G401 (cell line): ENCODE results near the gene ZNF710. TPM values are rescaled to one million over a fixed set of nuclear protein-coding genes. Genes with fewer than 3 reads are reported as not detected.
"Not testable (repeated sequence)": the region's sequence is repeated elsewhere in the genome, so short reads cannot be mapped to it uniquely, and the experiment has no call there.

Experiments
- DNase-seq: peaks from one replicate; pipeline ENCODE4 v3.0.0-alpha.2; 2015; ENCODE audit warnings: low spot score
- in situ Hi-C: cut with HindIII; loops from 2 replicates; pipeline ENCODE4 v1.10.0; 2016; ENCODE audit warnings: low sequenced_read_pairs, mixed read lengths
- total RNA-seq: library from RNA; depleted of rRNA; stranded (reverse); fragments of >200 nt; shearing (Covaris generic); gene quantifications from 2 replicates; pipeline ENCODE4 v1.2.3, GENCODE V29; 2014

ZNF710 gene
- total RNA-seq, 1 experiment from 2014 or later = 9.0 TPM

DNA sequence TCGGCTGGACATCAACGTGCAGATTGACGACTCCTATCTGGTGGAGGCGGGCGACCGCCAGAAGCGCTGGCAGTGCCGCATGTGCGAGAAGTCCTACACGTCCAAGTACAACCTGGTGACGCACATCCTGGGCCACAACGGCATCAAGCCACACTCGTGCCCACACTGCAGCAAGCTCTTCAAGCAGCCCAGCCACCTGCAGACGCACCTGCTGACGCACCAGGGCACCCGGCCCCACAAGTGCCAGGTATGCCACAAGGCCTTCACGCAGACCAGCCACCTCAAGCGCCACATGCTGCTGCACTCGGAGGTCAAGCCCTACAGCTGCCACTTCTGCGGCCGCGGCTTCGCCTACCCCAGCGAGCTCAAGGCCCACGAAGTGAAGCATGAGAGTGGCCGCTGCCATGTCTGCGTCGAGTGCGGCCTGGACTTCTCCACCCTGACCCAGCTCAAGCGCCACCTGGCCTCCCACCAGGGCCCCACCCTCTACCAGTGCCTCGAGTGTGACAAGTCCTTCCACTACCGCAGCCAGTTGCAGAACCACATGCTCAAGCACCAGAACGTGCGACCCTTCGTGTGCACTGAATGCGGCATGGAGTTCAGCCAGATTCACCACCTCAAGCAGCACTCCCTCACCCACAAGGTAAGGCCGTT, 67.0 kb downstream of the ZNF710 start:
- in situ Hi-C loops = no loop called here

DNA sequence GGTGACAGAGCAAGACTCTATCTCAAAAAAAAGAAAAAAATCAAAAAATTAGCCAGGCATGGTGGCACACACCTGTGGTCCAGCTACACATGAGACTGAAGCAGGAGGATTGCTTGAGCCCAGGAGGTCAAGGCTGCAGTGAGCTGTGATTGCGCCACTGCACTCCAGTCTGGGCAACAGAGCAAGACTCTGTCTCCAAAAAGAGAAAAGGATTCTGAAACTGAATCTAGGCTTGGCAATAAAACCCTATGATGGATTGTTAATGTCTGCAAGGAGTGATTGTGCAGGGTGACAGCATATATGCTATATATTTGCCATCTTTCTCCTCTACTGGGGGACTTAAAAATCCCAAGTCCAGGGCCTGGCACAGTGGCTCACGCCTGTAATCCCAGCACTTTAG, 69.5 kb downstream of the ZNF710 start:
- DNase-seq, in situ Hi-C loops: not testable (repeated sequence)

More for the DNA sequence above, 67.0 kb downstream of the ZNF710 start:
- DNase-seq = no peak

DNA sequence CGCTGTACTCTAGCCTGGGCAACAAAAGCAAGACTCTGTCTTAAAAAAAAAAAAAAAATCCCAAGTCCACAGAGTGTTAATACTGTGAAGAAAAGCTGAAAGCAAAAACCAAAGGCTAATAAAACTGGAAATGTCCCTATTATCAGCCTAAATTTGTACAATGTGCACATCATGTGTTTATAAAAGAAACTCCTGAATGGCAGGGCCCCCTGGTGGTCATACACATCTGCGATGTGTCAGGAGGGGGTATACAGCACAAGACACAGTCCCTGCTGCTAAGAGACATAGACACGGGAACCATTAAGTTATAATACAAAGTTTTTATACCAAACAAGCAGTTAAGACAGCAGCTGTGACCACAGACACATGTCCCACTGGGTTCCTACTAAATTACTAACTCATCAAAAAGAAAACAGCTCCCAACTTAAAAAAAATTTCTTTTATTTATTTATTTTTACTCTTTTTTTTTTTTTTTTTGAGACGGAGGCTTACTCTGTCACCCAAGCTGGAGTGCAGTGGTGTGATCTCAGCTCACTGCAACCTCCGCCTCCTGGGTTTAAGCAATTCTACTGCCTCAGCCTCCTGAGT, 70.2 kb downstream of the ZNF710 start:
- peak; percentile 60 for DNase-seq
- in situ Hi-C loops = no loop called here

DNA sequence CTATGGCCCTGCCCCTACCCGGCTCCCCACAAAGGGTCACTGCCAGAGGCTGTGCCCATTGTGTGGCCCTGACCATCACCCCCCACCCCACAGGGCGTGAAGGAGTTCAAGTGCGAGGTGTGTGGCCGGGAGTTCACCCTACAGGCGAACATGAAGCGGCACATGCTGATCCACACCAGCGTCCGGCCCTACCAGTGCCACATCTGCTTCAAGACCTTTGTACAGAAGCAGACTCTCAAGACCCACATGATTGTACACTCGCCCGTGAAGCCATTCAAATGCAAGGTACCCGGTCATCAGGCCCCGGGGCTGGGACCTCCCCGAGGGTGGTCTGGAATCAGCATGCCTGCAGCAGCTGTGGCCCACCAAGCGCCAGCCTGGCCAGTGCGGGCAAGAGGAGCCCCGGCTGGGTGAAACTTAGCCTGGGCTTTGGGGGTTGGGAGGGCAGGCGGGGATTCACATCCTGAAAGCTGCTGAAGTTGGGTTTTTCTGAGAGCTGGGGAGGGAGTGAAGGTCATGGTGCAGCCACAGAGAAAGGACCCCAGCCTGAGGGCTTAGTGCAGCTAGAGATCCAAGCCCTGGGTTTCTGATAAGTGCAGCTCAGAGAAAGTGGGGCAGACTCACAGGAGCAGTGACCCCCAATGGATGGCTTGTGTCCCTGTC, 72.0 kb downstream of the ZNF710 start:
- in situ Hi-C loops = no loop called here
- DNase-seq = no peak

DNA sequence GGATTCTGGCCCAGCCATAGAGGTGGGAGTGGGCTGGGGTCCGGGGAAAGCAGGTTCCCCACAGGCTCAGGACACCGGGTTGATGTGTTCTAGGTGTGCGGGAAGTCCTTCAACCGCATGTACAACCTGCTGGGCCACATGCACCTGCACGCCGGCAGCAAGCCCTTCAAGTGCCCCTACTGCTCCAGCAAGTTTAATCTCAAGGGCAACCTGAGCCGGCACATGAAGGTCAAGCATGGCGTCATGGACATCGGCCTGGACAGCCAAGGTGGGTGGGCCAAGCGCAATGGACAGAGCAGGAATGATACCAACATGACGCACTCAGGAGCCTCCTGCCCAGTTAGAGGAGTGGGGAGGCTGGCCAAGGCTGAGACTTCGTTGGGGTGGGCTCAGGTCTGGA, 72.9 kb downstream of the ZNF710 start:
- in situ Hi-C loops = no loop called here
- DNase-seq = no peak

DNA sequence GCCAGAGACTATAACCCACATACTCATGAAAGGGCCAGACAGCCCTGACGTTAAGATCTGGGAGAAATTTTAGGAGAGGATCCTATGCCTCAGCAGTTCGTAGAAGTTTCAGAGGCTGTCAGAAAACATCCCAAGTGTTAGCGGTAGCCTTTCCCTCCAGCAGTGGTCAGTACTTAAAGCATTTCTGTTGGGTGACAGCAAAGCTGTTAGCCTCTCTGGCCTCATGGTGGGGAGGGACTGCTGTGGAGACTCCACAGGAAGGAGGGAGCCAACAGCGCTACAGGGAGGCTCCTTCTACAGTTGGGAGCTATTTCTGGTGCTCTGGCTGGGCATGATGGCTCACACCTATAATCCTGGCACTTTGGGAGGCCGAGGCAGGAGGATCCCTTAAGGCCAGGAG, 73.8 kb downstream of the ZNF710 start:
- in situ Hi-C loops = no loop called here

DNA sequence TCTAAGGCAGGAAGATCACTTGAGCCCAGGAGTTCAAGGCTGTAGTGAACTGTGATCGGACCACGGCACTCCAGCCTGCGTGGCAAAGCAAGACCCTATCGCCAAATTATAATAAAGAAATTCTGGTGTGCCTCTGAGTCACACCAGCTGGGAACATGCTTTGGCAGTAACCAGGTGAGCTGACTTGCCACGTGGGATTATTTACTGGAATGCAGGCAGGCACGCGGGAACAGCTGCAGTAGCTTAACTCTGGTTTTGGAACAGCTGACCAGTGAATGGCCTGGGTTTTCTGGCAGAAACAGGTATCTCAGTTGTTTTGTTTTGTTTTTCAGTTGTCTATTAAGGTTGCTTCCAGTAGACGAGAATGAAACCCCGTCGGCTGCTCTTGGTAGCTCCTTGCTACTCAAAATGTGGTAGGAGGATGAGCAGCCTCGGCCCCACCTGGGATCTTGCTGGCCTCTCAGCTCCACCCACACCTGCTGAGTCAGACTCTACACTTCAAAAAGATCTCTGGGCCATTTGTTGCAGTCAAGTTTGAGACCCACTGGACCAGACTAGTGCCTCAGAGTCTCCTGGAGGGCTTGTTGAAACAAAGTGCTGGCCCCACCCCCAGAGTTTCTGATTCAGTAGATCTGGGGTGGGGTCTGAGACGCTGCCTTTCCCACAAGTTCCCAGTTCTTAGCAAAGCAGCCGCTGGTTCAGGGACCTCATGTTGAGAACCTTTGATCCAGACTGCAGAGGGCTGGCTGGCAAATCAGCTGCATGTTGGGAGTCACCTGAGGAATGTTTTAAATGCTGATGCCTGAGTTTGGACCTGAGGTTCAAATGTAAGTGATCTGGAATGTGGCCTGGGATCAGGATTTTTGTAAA, 74.5 kb downstream of the ZNF710 start:
- in situ Hi-C loops = no loop called here
- no peak for DNase-seq

More for the DNA sequence above, 73.8 kb downstream of the ZNF710 start:
- DNase-seq = no peak

DNA sequence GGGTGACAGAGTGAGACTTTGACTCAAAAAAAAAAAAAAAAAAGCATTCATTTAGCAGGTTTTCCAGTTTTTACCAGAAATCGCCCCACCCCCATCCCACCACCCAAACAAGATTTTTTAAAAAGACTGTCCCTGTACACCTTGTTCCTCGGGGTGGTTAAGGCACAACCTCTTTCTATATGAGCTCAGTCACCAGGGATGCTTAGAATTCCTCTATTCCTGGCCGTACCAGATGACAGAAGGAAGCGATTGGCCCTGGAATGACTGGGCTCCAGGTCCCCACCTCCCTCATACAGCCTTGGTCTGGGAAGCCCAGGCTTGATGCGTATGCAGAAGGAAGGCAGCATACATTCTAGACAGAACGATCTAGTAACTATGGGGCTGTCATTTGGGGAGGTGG, 75.6 kb downstream of the ZNF710 start:
- DNase-seq = no peak
- in situ Hi-C loops = no loop called here

DNA sequence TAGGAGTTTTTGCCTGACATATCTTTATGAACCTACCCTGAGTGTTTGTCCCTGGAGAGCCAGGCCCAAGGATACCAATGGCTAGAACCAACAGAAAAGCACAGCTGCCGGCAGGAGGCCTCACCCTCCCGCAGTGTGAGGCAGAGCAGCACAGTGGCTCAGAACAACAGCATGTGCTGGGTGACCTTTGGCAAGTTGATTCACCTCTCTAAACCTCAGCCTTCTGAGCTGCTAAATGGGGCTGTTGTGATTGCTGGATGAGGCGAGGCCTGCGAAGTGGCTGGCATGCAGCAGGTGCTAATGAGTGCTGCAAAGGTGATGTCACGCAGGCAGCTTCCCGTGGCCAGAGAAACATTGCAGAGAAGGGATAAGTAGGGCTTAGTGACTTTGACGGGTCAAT, 77.8 kb downstream of the ZNF710 start:
- in situ Hi-C loops = no loop called here

DNA sequence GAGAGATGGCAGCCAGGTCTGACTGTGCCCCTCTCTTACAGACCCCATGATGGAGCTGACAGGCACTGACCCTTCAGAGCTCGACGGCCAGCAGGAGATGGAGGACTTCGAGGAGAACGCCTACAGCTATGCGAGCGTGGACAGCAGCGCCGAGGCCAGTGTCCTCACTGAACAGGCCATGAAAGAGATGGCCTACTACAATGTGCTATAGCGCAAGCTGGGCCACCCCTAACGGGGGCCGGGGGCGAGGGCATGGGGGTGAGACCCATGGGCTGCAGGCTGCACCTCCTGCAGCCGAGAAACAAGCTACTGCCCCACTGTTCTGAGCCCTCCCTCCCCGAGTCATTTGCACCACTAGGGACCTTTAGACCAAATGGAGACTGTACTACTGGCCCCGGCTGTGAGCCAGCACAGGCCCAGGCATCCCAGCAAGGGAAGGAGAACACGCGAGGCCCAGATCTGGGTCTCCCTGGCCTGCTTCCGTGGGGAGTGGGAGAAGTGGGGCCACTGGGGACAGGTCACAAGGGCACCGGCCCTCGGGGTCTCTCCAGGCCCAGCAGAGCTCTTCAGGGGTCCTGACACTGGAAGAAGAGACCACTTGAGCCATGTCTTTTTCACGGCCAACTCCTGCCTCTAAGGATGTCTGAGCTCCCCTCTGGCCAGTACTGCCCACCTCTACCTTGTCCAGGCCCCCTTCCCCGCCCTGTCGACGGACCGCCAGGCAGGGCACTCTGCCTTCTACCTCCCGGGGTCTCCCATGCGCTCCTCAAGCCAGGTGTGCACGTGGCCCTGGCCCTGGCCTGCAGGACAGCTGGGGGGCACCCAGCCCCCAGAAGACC, 78.7 kb downstream of the ZNF710 start:
- in situ Hi-C loops = no loop called here
- no peak for DNase-seq

More for the DNA sequence above, 77.8 kb downstream of the ZNF710 start:
- DNase-seq = no peak

DNA sequence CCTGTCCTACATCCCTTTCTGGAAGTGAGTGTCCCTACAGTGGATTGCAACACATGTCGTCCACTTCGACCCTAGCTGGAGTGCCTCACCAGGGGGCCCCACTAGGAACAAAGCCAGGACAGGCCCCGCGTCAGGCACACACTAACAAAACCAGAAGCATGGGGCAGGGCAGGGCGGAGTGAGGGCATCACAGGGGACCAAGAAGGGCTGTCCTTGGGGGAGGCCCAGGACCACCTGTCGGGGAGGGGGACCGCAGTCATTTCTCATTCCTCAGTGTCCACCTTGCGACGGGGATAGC, 79.3 kb downstream of the ZNF710 start:
- in situ Hi-C loops = no loop called here
- DNase-seq = no peak

DNA sequence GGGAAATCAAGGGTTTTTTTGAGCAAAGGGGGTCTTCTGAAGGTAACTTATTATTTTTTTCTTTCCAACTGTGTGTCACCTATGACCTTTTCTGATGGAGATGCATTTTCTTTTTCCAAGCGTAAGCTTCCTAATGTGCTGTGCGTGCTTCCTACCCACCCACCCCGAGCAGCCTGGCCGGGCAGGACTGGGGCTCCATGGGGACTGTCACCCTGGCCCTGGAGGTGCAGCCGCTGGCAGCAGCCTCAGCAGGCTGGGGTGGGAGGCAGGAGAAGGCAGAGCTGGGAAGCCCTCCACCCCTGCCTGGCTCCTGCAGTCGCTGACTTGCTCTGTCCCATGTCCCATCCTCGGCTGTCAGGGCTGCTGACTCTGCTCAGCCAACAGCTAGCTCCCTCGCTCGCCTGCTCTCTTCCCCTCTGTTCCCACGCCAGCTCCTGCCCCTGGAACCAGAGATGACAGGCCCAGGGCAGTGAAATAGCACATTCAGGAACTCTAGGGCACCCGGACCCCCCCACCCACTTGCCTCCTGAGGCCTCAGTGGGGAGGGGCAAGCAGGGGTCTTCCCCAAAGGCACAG, 79.8 kb downstream of the ZNF710 start:
- no peak for DNase-seq
- in situ Hi-C loops = no loop called here

DNA sequence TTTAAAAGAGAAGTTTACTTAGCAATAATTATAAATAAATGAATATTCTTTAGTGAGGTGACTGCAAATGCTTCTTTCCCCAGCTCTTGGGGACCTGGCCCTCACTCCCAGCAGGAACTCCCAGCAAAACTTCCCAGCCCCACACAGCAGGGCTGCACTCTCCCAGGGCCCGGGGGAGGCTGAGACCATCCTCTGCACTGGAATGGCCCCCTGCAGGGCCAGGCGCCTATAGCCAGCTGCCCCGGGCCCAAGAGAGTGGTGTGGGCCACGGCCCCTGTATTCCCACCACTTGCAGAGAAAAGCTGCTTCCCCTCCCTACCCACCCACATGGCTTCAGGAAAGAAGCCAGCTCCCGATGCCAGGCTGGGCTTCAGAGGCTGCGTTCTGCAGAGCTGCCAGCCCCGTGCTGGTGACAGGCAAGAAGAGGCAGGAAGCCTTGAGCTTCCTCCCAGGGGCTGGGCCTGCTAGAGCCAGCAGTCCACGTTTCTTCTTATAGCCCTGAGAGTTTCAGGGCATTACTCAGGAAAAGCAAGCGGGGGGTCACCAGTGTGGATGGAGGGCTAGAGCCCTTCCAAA, 81.1 kb downstream of the ZNF710 start:
- DNase-seq = peak; percentile 54
- in situ Hi-C loops = no loop called here

DNA sequence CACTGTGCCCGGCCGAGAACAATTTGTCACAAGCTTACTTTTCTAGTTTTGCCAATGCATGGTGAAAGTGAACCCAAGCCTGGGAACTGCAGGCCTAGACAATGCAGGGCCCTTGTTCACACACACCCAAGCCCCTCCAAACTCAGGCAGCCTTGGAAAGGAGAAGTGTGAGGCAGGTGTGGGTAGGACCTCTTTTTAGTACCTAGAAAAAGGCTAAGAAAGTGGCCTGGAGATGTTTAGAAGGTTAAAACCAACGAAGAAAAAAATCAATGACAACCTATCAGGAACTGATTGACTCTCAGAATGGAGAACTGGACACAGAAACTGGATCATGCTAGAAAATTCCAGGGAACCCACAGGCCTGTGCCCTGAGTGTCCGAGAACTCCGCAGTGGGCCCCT, 82.3 kb downstream of the ZNF710 start:
- in situ Hi-C loops = no loop called here
- DNase-seq = no peak

DNA sequence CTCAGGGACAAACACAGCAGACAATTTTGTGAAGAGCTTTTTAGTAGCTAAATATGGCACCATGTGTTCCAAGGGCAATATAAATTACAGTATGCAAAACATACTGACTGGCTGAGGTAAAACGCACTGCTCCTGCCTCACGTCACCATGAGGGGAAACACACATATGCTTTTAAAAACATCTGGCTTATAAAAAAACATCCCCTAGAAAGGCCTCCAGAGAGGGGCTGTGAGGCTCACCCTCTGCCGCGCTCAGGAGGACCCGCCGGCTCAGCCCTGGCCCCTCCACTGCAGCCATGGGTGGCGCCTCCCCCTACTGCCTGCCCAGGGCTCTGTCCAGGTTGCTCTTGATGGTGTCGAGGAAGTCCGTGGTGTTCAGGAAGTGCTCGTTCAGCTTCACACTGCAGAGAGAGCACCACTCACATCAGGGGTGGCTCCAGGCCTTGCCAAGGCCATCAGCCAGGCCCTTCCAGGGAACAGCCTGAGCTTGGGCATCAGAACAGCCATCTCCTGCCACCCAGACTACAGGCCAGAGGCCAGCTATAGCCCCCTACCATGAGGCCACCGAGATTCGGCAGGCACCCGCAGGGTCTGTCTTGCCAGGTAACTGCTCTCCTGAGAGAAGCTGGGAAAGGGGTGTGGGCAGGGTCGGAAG, 83.0 kb downstream of the ZNF710 start:
- in situ Hi-C loops = no loop called here
- no peak for DNase-seq

DNA sequence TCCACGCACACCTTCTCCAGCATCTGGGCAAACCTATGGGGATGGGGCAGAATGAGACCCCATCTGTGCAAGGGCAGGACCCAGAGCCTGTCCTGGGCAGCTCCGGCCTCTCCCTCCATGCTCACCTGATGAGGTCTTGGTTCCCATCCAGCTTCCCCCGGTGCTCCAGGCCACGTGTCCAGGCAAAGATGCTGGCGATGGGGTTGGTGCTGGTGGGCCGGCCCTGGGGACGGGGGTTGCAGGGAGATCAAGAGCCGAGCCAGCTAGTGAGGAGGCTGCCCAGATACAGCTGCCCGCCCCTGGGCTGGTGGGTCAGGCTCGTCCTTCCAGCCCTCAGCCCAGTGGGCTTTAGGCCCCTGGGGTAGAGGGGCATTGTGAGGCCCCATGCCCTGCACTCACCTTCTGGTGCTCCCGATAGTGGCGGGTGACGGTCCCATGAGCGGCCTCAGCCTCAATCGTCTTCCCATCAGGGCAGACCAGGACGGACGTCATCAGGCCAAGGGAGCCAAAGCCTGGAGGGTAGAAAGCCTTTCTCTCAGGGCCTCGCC, 83.8 kb downstream of the ZNF710 start:
- in situ Hi-C loops = no loop called here
- no peak for DNase-seq

DNA sequence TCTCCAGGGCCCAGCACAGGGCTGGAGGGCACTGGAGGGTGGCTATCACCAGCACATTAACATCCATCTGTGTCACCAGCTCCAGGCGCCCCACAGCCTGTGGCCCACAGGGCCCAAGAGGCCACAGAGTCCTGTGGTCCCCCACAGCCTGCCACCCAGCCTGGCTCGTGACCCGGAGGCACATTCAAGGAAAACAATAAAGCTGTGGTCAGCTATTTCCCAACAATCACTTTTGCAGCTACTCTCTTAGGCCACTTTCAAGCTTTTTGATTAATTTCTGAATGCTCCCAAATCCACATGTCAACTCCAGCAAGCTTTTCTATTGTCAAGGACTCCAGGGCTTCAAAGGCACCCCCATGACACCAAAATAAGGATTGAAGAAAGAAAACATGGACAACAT, 84.4 kb downstream of the ZNF710 start:
- no peak for DNase-seq
- in situ Hi-C loops = no loop called here

DNA sequence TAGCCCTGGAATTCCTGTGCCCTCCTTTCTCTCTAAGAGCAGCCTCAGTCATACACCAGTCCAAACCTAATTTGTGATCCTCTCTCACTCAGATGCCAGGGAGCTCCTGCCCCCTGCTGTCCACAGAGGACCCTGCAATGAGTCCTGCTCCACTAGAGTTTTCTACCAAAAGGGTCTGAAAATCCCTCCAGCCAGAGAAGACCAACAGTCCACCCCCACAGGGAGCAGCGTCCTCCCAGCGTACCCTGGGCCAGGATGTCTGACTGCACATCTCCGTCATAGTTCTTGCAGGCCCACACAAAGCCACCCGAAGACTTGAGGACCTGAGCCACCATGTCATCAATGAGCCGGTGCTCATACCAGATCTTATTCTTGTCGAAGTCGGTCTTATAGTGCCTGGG, 85.7 kb downstream of the ZNF710 start:
- in situ Hi-C loops = no loop called here
- peak; percentile 17 for DNase-seq
